Measurements from ENCODE around the gene ETV3. TPM values are rescaled to one million over a fixed set of nuclear protein-coding genes. Genes with fewer than 3 reads are reported as not detected.
A peak's percentile ranks its signal among the peaks of the same experiment; 100 is the strongest.

ETV3 gene
- total RNA-seq, 2 experiments from 2014 or later: 47.7 to 47.9 TPM

DNA sequence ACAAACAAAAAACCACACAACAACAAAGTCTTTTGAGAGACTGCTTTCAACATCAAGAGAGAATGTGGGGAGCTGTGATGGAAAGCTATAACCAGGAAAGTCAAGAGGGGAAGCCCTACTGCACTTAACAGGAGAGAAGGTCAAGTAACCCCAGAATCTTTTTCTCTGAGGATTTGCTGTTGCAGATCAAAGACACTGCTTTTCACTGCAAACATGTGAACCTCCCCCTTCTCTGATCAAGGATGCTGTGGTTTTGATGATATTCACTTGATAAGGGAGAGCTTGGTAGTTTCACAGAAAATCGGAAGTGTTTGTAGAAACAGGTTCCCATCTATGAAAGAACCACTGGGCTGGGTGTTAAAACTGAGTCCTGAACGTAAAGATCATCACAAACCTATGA, 4.8 kb downstream of the ETV3 start:
- ATAC-seq (peak; percentile 37), DNase-seq (peak; percentile 20)
- peak overlapping the region; percentile 28 for H3K4me3 Mint-ChIP-seq
- no peaks in the 10 kb centered on the region for H3K9me3 Mint-ChIP-seq
- intact Hi-C loops (cut with micrococcal nuclease): no loop called here
- peak overlapping the region; percentile 48 for H3K27ac Mint-ChIP-seq
- TF ChIP-seq CTCF (IDR thresholded peaks at IDR 0.05): no peak
- H3K36me3 Mint-ChIP-seq (ENCODE audit: low read depth): peaks cover 72% of the 10 kb centered on the region
- peaks cover 57% of the 10 kb centered on the region for H3K4me1 Mint-ChIP-seq (ENCODE audit: low read depth)
- ChIA-PET POLR2A (interaction anchor here (1.0 kb wide), 1 partner anchor 9 kb away, joined by 3 read pairs; no protein-coding TSS in a partner anchor), CTCF (interaction anchor here (1.2 to 10.9 kb wide), 4 partner anchors 12 to 242 kb away, joined by 3 to 99 read pairs (median 18); no protein-coding TSS in a partner anchor)
- H3K27me3 Mint-ChIP-seq: no peaks in the 10 kb centered on the region

DNA sequence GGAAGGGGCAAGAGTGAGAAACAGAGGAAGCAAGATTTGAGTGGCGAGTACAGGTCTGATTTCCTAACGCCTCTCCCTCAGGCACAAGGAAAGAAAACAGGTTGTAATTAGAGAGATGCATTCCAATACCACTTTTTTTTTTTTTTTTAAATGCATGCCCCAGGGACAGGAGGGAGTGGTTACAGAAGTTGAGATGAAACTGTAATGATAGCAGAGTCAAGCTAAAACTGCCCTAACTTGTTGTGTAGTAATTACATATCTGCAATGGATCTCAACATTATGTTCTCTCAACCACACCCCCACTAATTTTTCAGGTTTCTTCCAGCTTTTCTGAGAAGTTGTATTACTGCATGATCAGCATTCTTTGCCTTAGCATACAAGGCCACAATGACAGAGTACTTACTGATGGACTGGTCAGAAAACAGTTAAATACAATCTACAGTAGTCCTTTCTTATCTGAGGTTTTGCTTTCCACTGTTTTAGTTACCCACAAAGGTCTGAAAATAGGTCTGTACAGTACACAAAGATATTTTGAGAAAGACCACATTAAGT, 5.5 kb downstream of the ETV3 start:
- no peak for DNase-seq
- peak overlapping the region; percentile 37 for H3K27ac Mint-ChIP-seq
- H3K4me1 Mint-ChIP-seq (ENCODE audit: low read depth): peaks cover 61% of the 10 kb centered on the region
- no peak overlapping the region for H3K4me3 Mint-ChIP-seq
- H3K9me3 Mint-ChIP-seq: no peaks in the 10 kb centered on the region
- peaks cover 78% of the 10 kb centered on the region for H3K36me3 Mint-ChIP-seq (ENCODE audit: low read depth)
- ChIA-PET CTCF (interaction anchor here (1.5 to 10.9 kb wide), 3 partner anchors 22 to 43 kb away, joined by 4 to 99 read pairs (median 33); no protein-coding TSS in a partner anchor), POLR2A (interaction anchor here (0.8 to 1.0 kb wide), 2 partner anchors 10 to 19 kb away, joined by 3 read pairs; no protein-coding TSS in a partner anchor)
- H3K27me3 Mint-ChIP-seq: no peaks in the 10 kb centered on the region
- no peak for ATAC-seq
- intact Hi-C loops (cut with micrococcal nuclease): no loop called here
- no peak for TF ChIP-seq CTCF (IDR thresholded peaks at IDR 0.05)

GRCh38 chr1:157132111-157132510, 6.1 kb downstream of the ETV3 start:
- DNase-seq (no peak), ATAC-seq (no peak)
- no peak for TF ChIP-seq CTCF (IDR thresholded peaks at IDR 0.05)
- POLR2A ChIA-PET: interaction anchor here (0.8 kb wide), 1 partner anchor 19 kb away, joined by 3 read pairs; no protein-coding TSS in a partner anchor
- H3K27me3 Mint-ChIP-seq: no peaks in the 10 kb centered on the region
- peak overlapping the region; percentile 21 for H3K27ac Mint-ChIP-seq
- peaks cover 61% of the 10 kb centered on the region for H3K4me1 Mint-ChIP-seq (ENCODE audit: low read depth)
- peaks cover 73% of the 10 kb centered on the region for H3K36me3 Mint-ChIP-seq (ENCODE audit: low read depth)
- CTCF ChIA-PET: interaction anchor here (1.1 to 10.9 kb wide), 3 partner anchors 23 to 42 kb away, joined by 3 to 99 read pairs (median 4); no protein-coding TSS in a partner anchor
- no peak overlapping the region for H3K4me3 Mint-ChIP-seq
- H3K9me3 Mint-ChIP-seq: no peaks in the 10 kb centered on the region
- intact Hi-C loops (cut with micrococcal nuclease): no loop called here

GRCh38 chr1:157131281-157131680, 6.9 kb downstream of the ETV3 start:
- no peaks in the 10 kb centered on the region for H3K9me3 Mint-ChIP-seq
- TF ChIP-seq CTCF (IDR thresholded peaks at IDR 0.05): no peak
- DNase-seq: no peak
- peaks cover 70% of the 10 kb centered on the region for H3K36me3 Mint-ChIP-seq (ENCODE audit: low read depth)
- H3K4me3 Mint-ChIP-seq: no peak overlapping the region
- ChIA-PET CTCF (interaction anchor here (0.9 to 1.5 kb wide), 4 partner anchors 22 to 41 kb away, joined by 3 to 4 read pairs (median 4); no protein-coding TSS in a partner anchor), POLR2A (interaction anchor here (1.2 kb wide), 1 partner anchor 10 kb away, joined by 3 read pairs; no protein-coding TSS in a partner anchor)
- ATAC-seq: no peak
- H3K27me3 Mint-ChIP-seq: no peaks in the 10 kb centered on the region
- H3K4me1 Mint-ChIP-seq (ENCODE audit: low read depth): peaks cover 58% of the 10 kb centered on the region
- intact Hi-C loops (cut with micrococcal nuclease): no loop called here
- no peak overlapping the region for H3K27ac Mint-ChIP-seq

- CTCF ChIA-PET: interaction anchor here (0.7 to 2.0 kb wide), 2 partner anchors 30 to 33 kb away, joined by 3 to 6 read pairs; no protein-coding TSS in a partner anchor
- Mint-ChIP-seq H3K4me1 (ENCODE audit: low read depth) (peaks cover 26% of the 10 kb centered on the region), H3K4me3 (no peak overlapping the region), H3K27ac (no peak overlapping the region), H3K9me3 (no peaks in the 10 kb centered on the region), H3K27me3 (no peaks in the 10 kb centered on the region), H3K36me3 (ENCODE audit: low read depth) (peaks cover 46% of the 10 kb centered on the region)
- peak; percentile 14 for DNase-seq
- intact Hi-C loops (cut with micrococcal nuclease): no loop called here
- no peak for TF ChIP-seq CTCF (IDR thresholded peaks at IDR 0.05)
- POLR2A ChIA-PET: interaction anchor here (1.5 kb wide), 1 partner anchor 15 kb away, joined by 4 read pairs; no protein-coding TSS in a partner anchor
- ATAC-seq: peak; percentile 45
These were observed 13.3 kb downstream of the ETV3 start for GRCh38 chr1:157124855-157125254.
